SIG-M5 (cell line): ENCODE data around the gene GP2.

Experiments
- DNase-seq: peaks from one replicate; lab custom pipeline; 2025; lab: John Stamatoyannopoulos, UW

The GP2 gene

DNA sequence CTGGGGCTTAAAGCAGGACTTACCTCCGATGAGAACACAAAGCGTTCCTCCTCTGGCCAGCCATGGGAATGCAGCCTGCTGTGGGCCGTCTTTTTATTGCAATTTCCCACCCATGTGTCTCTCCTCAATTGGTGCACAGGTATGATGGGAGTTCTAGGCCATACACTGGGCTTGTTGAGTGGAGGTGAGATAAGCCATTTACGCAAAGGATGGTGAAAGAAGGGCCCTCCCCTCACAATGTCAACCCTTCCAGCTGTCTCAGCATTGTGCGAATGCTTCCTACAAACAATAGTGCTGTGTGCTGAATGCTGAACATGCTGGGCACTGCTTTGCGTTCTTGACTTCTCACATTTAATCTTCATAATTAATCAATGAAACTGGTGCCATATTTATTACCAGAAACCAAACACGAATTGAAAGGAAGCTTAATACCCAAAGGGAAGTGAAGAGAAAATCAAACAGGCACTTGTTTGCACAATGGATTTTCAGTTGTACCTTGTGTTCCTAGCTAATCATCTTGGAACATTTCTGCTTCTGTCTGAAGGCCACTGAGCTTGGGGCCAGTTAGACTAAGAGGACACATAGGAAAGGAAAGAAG, at the start of gene GP2:
Gene GP2, minus strand, starts transcription at position 70 of the 598 bp plus-strand sequence. CDS start 1,082 bp downstream, outside the sequence.
- no peak for DNase-seq

DNA sequence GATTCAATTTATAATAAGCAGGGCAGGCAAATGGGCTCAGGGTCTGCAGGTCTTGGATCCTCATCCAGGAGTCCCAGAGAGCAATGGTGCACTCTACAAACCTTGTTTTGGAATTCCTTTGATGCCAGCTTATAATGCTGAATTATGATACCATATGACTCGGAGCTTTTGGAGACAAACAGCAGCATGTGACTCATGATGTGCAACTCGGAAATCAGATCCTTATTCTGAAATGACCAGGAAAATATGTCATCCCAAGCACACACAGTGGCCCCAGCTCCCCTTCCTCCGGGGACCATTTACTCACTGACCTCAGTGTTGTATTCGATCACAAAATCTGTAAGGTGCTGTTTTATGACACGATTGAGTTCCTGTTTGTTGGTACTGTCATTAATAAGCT, 45.4 kb upstream of the GP2 start:
- DNase-seq, result no peak

DNA sequence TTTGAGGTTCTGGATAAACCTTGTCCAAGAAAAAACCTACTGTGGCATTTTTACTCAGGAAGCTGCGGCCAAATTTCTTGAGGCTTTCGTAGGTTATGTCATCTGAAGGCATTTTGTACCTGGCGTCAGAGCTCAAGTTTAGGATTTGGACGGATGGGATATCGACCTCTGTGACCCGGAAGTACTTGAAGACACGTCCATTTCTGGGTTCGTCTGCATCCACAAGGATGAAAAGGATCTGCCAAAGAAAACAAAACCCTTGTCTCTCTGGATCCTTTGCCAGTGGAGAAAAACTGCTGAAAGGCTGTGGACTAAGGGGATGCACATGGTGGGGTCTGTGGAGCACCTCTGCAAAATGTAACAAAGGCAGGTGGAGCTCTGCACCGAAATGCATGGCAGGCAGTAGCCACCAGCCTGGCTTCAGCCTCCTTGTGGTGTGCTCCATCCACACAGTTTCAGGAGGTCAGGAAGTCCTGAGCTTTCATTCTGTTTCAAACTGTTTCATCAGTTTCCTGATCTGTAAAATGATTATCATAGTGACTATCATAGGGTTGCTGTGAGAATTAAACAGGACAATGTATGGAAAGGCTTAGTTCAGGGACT, 42.2 kb upstream of the GP2 start:
- DNase-seq, result no peak

DNA sequence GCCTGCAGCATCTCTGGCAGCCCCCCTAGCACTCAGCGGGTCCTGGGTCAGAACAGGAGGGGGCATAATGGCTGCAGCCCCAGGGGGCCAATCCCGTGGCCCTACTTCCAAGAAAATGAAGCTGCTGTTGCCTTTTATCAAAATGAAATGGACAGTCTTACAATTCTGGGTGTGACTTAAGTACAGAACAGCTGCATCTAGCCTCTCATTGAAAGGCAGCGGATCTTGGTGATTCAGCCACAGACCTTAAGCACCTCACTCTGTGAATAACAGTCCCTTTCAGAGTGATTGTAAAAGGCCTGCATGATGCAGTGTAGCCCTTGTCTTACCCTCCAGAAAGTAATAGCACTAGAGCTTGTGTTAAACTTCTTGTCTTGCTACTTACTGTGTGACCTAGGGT, 36.7 kb upstream of the GP2 start:
- DNase-seq, result no peak

DNA sequence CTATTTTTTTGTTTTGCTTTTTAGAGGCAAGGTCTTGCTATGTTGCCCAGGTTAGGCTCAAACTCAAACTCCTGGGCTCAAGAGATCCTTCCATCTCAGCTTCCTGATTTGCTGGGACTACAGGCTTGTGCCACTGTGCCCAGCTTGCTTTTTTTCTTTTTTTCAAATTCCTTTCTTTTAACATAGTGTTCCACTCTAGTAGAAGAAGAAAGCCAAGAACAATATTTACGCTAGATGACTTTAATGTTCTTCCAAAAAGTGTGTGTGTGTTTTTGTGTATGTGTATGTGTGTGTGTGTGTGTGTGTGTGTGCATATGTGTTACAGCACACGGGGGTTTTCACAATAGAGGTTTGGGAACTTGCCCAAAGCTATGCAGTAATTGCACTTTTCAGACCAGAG, 35.9 kb upstream of the GP2 start:
- DNase-seq, result no peak

DNA sequence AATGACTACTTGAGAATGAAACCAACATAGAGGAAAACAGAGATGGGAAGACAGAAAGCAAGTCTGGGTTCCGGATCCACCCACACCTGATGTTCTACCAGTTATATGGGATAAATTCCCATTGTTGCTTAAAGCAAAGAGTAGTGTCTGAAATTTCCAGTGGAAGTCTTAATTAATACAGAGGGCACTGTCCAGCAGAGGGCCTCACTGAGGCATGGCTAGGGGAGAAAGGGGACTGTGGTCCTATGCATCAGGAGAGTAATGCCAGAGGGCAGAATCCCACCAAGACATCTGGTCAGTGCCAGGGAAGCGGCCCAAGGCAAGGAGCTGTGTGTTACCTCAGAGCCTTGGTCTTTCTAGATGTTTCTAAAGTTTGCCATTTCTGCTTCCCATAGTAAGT, 32.7 kb upstream of the GP2 start:
- DNase-seq, result no peak

DNA sequence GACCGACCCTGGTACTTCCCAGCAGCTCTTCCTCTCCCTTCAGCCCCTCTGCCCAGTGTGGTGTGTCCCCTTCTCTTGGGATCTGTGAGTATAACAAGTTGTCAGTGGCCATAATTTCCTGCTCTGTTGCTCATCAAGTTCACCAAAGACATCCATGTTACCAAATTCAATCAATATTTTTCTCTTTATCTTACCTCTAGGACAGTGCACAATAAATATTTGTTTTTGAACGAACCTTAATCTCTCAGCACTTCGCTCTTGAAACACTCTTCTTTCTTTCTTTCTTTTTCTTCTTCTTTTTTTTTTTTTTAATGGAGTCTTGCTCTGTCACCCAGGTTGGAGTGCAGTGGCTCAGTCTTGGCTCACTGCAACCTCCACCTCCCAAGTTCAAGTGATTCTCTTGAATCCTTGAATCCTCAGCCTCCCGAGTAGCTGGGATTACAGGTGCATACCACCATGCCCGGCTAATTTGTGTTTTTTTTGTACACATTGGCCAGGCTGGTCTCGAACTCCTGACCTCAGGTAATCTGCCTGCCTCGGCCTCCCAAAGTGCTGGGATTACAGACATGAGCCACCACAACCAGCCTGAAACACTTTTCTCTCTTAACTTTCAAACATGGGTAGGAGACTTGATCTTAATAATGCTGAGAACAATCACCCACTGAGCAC, 27.9 kb upstream of the GP2 start:
- no peak for DNase-seq

DNA sequence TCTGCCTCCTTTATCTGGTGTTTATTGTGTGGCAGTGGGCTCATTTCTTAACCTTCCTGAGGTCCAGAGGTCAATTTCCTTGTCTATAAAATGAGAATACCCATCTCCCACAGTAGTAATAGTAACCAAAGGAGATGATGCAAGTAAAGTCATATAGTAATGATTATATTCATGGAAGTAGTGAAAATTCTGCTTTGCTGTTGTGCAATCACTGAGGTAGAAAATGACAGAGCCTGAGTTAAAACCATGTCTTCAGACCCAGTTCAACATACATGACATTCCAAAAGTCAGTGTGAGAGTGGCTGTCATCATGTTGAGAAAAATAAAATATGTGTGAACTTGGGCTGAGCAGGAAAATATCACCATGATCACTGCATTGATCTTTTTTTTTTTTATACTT, 26.1 kb upstream of the GP2 start:
- DNase-seq, result no peak

DNA sequence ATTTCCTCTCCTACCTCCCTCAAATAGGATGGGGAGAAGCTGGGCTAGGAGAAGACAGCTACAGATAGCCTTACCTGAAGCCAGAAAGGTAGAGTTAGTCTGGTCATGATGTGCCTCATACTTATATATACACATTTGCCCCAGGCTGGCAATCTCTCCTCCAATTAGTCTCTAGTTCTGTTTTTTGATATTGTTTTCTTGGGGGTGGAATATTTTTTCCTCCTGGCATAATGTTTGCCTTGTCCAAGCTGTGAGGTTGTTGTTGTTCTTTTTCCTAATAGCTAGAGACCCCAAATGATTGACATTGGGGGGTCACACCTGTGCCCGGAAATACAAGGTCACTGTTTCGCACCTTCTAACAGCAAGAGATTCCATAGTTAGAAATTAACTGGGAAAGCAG, 25.3 kb upstream of the GP2 start, which contains the start of gene UMOD:
Gene UMOD, minus strand, starts transcription at position 101 of the 400 bp plus-strand sequence. CDS start 1,978 bp downstream, outside the sequence.
- no peak for DNase-seq

DNA sequence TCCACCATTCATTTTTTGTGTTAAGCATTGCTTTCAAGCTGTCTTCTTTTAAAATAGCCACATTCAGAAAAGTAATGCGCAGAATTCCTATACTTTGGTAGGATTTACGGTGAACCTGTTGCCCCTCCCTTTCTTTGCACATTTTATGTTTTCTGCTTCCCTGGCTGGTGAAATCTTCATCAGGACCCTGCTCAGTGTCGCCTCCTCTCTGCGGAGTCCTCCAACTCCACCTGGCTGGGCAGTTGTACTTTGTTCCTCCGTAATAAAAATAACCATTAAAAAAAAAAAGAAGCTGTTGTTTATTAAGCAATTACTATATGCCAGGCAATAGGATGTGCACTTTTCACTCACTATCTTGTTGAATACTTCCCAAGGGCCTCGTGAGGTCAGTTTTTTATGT, 22.3 kb upstream of the GP2 start:
- no peak for DNase-seq

DNA sequence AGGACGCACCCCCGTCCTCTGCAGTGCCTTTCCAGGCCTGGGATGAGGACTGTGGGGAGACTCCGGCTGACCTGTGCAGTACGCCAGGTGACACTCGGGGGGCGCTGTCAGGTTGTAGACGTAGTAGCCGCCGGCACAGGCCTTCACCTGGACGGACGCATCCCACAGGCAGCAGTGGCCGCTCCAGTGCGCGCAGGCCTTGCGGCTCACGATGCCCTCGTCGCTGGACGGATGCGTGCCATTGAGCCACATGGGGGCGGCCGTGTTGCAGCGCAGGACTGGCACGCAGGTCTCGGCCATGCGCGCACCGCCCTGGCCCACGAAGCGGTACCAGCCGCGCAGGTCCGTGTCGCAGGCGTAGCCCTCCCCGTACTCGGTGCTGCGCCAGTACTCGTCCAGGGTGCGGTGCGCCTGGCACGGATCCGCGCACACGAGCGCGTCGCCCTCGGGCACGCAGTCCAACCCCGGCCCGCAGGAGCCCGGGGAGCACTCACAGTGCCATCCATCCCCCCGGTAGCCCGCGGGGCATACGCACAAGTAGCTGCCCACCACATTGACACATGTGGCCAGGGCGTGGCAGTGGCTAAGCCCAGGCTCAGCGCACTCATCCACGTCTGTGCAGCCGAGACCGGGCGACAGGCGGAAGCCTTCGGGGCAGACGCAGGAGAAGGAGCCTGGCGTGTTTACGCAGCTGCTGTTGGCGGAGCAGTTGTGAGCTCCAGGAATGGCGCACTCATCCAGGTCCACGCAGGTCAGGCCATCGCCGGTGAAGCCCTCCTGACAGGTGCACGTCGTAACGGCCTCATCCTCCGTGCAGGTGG, 21.3 kb upstream of the GP2 start:
- no peak for DNase-seq

DNA sequence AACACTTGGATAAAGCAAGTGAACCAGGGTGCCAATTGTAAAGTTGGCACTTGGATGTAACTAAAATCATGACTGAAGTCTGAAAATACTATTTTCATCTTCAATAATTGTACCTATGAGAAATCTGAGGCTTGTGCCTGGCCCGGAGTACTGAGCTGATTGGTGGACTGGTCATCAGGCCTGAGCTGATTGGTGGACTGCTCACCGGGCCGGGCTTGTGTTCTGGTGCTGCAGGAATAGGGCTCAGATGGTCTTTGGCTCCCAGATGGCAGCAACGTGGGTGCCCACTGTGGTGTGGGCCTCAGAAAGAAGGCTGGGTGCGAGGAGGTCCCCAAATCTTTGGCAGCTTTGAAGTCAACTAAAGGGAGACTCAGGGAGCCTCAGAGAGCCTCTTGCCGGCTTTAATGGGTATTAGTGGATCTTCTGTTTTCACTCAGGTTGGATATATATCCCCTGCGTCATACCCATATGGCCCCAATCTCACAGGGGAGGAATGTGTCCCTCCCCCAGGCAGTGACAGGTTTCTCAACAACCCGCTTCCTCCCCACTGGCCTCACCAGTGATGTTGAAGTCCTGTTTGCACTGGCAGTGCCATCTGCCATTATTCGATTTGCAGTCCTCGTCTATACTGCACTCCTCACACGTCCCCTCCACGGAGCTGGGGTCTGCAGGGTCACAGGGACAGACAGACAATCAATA, 20.5 kb upstream of the GP2 start:
- no peak for DNase-seq

DNA sequence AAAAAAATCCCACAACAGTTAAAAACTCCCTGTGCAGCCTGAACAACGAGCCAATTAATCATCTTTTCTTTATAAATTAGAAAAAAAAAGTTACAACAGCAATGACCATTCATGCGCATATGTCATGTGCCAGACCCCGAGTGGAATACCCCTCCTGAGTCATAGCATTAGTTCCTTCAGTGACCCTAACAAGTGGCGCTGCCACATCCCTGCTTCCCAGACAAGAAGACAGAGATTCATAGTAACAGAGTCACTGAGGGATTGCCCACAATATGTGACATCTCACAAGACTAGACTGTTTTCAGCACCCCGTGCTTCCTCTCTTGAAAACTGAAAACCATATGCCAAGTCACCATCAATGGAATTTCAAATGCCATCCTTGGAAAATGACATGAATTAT, 17.3 kb upstream of the GP2 start:
- no peak for DNase-seq

DNA sequence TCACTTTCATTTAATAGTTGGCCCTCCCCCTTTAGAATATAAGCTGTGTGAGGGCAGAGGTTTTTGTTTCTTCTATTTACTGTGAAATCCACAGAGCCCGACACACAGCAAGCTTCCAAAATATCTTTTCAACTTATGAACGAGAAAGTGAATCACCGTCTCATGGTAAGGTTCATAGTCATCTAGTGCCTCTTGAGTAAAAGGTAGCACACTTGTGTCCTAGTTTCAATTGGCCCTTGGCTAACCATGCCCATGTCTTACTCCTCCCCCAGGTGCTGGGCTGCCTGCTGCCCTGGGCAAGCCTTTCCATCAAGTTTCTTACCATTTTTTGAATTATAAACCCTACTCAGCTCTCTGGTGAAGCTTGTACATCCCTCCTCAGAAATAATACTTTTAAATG, 12.4 kb upstream of the GP2 start:
- no peak for DNase-seq

DNA sequence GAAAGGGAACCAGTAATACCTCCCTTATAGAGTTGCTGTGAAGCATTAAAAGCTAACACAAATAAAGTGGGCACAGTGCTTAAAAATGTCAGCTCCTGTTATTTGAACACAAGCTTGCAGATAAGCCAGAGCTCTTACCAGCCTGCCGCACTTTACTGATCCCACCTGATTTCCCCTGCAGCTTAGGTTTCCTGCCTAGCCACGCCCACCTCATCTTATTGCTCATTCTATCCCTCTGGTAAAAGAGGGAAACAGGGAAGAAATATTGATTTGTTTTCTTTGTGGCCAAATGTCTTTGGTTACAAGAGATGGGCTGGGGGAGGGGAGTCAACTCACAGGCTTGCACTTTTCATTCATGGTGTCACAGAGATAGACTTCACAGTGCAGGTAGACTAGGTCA, 9.6 kb upstream of the GP2 start:
- DNase-seq, result no peak

DNA sequence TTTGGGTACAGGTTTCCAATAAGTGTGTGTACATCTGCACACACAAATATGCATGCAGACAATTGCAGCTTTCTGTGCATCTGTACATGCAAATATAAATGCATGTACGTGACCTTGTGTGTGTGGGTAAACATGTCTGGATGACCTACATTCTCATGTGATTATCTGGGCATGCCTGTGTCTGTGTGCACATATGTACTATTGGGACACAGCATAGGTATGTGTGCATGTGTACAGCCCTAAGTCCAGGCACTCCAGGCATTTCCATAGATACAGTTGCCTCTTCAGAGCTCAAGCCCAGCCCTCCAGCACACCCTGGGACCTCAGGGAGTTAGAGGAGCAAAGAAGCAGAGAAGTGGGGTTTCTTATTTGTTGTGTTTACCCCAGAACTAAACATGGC, 7.1 kb upstream of the GP2 start:
- no peak for DNase-seq

DNA sequence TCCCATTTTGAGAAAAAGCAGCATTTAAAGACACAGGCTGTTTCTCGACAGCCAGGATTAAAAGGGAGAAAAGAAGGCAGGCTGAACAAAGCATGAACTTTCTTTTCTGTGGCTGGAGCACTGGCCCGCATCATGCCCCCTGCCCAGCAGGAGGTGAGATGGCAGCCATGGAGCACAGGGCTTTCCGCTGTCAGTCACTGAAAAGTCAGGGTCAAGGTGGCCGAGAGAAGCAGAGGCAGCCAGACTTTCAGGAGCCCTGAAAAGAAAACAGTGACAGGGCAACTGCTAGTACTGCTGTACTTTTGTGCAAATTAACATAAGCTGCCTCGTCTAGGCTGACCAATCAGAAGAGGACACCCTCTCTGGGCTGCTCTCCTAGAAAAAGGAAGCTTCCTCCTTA, 5.8 kb upstream of the GP2 start:
- DNase-seq, result no peak

DNA sequence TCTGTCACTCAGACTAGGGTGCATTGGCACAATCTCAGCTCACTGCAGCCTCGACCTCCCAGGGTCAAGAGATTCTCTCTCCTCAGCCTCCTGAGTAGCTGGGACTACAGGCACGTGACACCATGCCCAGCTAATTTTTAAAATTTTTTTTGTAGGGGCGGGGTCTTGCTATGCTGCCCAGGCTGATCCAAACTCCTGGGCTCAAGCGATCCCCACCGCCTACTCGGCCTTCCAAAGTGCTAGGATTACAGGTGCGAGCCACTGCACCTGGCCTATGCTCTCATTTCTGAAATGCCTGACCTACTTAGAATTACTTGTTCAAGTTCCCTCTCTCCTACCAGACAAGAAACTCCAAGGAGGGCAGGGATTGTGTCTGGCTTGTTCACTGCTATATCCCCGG, 5.1 kb upstream of the GP2 start:
- DNase-seq, result no peak

DNA sequence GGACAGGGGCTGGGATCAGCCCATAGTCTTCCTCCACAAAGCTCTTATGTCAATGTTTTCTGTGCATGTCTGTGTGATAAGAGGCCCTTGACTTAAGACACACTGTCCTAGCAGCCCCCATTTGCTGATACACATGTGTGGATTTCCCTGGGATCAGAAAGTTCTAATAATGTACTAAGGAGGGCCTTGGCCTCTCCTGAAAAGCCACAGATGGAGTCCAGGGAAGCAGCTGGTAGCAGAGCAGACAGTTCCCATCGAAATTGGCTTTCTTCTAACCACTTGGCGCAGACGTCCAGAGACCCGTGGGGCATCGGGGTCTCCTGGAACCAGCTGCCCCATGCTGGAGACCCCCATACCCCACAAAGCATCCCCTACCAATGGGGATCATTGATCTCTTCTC, 4.3 kb upstream of the GP2 start:
- no peak for DNase-seq

DNA sequence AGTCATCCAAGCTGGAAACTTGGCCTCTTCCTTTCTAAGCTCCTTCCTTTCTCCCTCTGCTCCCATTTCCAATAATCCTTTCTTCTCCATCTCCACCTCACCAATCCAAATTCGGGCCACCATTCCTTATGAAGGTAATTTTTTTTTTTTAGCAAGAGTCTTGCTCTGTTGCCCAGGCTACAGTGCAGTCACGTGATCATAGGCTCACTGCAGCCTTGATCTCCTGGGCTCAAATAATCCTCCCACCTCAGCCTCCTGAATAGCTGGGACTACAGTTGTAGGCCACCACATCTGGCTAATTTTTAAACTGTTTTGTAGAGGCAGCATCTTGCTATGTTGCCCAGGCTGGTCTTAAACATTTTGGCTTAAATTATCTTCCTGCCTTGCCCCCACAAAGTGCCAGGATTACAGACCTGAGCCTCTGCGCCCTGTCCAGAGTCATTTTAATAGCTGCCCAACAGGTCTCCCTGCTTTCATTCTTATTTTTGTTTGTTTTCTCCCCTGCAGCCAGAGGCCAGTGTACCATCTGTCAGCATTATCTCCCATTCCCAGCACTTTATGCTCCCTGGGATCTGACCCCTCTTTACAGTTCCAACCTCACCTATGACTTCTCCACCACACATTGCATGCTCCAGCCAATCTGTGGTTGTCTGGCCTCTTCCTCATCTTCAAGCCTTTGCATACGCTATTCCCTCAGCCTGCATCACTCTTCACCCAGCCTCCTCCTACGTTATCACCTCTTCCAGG, 2.3 kb upstream of the GP2 start:
- no peak for DNase-seq

DNA sequence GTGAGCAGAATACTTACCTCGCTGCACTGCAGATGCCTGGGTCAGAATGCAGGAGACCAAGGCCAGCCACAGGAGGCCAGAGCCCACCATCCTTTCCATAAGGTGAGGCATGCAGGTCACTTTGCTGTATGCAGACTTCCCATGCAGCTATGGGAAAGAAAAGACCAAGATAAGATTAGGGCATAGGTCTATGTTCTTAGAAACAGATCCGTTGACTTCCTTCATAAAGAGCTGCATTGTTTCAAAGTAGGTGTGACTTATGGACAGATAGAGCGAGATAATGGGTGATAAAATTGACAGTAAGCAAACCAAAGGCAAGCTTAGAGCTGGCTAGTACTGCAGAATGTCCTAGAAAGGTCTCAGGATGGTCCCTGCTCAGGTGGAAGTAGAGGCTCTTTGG, 992 bp downstream of the GP2 start:
- no peak for DNase-seq

DNA sequence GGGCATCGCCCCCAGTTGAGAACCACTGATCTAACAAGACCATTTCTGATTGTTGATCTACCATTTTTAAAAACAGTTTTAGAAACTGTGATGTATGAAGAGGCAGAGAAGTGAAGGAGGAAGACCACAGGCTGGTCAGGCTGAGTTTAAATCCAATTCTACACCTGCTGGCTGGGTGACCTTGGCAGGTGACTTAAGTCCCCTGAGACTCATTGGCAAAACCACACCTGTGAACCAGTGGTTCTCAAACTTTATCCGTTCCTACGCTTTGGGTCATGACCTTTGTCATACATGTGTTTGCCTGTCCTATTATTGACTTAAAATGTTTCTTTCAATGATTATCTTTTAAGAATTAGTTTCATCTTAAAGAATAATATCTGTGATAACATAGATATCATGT, 2.3 kb downstream of the GP2 start:
- no peak for DNase-seq
